Muscle of arm (tissue), 12 donors: ENCODE results near the gene MALRD1. TPM values are rescaled to one million over a fixed set of nuclear protein-coding genes. Genes with fewer than 3 reads are reported as not detected.
"Not testable (repeated sequence)": the region's sequence is repeated elsewhere in the genome, so short reads cannot be mapped to it uniquely, and the experiment has no call there.

Experiments used
- DNase-seq: peaks from one replicate; pipeline ENCODE4 v3.0.0-alpha.2; 2013
- polyA plus RNA-seq, 12 donors: library from polyadenylated mRNA; unstranded; fragments of 120-200 nt; gene quantifications; one replicate each; pipeline ENCODE4 v1.2.1, GENCODE V29; 2013; ENCODE audit not compliant: insufficient read length in 12 of 12

Gene MALRD1
- polyA plus RNA-seq, 12 donors: 0.41 to 46.1 (median 0.87) TPM; not detected in 1

DNA sequence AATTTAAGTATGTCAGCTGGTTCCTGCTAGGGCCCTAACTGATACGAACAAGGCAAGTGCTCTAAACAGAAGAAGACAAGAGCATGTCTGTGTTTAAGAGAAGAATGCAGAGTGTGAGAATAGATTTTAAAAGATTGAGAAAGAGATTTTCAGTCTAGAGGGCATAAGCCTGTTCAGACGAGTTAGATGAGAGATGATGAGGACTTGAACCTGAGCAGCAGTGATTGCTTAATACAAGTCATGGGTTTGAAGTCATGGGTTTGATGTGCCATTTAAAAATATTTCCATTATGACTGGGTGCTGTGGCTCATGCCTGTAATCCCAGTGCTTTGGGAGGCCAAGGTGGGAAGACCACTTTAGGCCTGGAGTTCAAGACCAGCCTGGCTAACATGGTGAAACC lies 658.8 kb downstream of the MALRD1 start:
- no peak for DNase-seq

DNA sequence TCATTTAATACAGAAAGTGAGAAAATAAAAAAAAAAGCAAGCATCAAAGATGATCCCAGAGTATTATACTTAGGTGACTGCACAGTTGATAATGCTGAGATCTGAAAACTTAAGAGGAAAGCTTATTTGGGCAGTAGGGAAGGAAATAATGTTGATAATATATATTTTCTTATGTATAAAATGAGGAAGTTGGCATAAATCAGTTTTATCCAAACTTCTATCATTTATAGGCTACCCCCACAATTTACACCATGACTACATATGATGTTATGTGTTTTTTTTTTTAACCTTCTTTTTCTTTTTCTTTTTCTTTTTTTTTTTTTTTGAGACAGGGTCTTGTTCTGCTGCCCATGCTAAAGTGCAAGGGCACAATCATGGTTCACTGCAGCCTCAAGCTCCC lies 659.4 kb downstream of the MALRD1 start:
- DNase-seq: no peak

DNA sequence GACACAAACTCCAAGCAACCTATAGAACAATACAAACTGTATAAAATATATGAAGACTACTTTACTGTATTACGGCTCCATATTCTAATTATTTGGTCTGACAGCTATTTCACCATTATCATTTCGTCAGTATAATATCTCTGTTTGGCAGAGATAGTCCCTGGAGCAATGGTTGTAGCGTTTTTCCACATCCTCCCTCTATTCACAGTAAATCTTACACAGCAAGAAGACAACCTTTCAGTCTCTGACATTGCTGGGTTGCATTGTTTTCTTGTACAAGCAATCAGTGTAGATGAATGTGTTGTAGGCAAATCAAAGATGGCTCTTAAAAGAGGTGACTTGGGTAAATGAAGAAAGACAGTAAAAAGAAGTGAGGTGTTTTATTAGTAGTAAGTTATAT lies 662.0 kb downstream of the MALRD1 start:
- no peak for DNase-seq

DNA sequence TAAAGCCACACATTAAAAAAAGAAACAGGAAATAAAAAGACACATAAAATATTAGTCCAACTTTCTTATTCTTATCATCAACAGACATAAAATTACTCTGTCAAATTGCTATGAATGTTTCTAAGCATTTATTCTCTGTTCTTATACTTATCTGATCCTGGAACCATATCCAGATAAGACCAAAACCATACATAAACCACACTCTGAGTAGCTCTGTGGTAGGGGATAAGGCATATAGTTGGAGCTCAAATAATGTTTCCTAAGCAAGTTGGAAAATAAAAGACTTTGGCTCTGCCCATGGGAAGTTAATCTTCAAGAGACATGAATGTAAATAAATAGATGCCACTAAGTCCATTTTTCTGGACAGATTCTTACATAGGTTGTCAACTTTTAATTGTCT lies 664.6 kb downstream of the MALRD1 start:
- no peak for DNase-seq

DNA sequence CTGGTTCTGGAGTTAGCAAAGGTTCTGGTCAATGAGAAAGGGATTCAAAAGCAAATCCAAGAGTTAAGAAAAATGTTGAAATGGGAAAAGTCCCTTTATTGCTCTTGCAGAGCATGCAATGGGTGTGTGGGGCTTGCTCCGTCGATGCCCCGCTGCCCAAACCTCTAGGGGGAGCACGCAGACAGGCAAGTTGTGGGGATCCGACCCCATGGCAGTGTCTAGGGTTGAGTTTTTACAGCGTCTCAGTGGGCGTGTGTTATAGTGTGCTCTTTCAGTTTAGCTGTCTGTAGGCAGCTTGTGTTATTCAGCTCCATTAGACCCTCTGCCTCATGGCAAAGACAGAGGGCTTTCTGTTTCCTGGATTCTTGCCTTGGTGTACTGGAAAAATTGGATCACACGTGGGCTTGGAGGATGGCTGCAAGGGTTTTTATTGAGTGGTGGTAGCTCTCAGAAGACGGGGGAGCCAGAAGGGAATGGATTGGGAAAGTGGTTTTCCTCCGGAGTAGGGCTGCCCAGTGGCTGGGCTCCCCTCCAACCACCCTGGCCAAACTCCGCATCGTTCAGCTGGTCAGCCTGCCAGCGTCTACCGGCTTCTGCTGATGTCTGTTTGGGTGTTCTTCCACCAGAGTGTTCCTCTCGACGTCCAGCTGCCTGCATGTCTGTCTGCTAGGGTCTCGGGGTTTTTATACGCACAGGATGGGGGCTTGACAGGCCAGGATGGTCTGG lies 665.4 kb downstream of the MALRD1 start:
- DNase-seq: no peak

DNA sequence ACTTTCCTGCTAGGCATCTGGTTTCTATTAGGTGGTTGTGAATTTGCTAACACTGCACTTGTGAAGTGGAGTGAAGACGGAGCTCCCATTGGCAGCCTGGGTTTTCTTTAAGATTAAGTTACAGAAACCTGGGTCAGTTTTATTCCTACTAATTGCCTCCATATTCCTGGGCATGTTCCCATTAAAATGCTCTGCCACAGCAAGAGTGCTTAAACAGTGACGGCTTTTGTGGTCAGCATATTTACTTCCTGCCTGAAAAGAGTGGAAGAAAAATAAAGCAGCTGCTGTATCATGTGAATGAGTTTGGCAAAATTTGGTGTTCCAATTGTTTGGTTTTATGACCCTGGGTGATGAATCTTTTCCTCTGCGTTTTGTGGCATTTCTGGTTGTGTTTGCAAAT lies 670.7 kb downstream of the MALRD1 start:
- peak; percentile 49 for DNase-seq

DNA sequence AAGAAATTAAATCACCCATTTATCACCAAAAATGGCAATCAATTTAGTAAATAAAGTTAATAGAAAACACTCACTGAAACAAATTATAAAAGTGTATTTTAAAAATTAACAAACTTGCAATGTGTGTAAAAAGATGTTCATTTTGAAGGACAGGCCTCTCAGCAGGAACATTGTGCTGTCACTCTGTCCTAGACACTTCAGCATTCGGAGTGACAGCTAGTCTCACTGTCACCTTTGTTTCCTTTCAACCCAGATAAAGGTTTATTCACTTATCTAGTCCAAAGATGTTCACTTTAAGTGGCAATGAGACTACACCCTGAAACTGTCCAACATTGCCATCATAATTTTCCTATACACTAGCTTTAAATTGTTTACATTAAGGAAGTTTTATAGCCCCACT lies 675.7 kb downstream of the MALRD1 start:
- no peak for DNase-seq

DNA sequence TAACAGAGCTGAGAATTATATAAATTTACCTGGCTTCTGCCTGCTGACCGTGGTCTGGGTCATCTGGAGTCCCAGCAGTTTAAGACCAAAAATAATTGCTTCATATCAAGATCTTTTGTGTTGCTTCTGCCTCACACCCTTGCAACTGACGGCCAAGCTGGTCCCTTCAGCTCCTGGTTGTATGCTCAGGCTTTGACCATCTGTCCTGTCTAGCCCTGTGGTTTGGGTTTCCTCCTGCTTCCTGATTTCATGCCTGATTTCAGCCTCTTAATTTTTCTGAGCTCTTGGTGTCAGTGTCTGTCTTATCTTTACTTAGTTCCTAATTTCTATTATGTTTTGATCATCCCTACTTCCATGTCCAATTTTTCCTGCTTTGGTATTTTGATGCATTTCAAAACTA lies 679.8 kb downstream of the MALRD1 start:
- DNase-seq: no peak

DNA sequence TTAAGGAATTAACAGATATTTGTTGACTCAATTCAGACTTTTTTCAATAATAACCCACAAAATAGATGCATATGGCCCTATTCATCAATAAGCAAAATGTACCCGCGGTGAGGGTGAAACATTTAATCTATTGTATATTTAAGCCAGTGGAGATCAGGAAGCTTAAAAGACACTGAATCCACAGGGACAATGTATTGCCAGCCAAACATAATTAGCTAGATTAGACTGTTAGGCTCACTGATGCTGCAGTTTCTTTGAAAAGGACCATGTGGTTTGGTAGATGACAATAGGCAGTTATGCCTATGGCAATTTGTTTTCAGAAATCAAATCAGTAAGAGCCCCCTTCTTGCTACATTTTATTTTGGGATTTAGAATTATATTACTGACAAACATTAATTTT lies 680.4 kb downstream of the MALRD1 start:
- no peak for DNase-seq

DNA sequence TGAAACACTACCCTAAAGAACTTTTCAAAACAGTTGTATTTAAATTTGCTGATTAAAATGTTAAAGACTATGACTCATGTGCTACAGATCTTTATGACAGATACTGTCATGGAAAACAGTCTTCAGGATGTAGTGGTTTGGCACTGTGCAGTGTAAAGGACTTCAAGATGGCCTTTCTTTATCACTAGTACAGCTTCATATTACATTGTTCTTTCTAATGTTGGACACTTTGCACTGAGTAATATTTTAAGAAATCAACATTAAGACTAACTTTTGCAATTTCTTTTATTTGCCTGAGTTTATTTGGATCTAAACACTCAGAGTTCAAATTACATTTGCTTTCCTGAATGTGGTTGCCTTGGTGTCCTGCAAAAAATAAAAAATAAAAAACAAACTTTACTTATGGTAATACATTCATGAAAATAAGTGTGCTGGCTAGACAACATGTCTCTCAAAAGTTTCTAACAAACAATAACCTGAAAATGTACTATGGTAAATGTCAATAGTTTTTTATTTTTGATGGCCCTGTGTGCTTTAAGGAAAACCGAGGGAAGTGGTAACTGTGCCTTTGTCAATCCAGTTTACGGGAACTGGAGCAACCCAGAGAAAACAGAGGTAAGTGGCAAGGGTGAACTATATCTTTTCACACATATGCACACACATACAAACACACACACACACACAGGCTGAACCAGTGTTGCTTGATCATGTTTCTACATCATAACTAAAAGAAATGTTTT lies 681.7 kb downstream of the MALRD1 start:
- peak; percentile 43 for DNase-seq

DNA sequence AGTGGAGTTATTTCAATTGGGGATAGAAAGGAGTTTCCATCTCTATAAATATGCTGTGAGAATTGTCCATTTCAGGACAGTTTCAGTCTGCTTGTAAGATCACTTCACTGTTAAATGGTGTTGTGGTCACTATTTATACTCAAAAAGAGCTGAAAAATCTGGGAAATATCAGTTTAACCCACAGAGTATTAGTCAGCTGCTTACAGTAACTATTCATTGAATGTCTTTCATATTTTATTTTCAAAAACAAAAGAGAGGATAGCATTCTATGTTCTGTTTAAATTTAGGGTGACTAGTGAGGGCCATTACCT lies 682.3 kb downstream of the MALRD1 start:
- no peak for DNase-seq

DNA sequence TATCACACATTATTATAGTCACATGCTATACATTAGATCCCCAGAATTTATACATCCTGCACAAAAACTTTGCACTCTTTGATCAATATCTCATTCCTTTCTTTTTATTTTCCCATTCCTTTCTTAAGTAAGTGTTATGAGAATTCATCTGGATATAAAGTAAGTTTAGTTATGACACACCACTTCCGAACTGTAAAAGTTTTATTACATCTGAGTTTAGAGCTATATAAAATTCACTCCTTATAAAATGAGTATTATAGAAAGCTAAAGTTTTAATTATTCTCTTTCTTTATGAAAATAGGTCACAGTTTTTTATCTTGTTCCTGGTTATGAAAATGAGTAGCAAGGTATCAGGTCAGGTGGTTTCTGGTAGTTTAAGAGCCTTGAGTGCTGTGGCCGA lies 683.0 kb downstream of the MALRD1 start:
- no peak for DNase-seq

DNA sequence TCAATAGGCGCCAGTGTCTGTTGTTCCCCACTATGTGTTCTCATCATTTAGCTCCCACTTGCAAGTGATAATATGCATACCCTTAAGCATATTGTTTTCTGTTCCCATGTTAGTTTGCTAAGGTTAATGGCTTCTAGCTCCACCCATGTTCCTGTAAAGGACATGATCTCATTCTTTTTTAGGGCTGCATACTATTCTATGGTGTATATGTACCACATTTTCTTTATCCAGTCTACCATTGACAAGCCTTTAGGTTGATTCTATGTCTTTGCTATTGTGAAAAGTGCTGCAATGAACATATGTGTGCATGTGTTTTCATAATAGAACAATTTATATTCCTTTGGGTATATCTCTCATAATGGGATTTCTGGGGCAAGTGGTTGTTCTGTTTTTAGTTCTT lies 689.8 kb downstream of the MALRD1 start:
- DNase-seq: no peak

DNA sequence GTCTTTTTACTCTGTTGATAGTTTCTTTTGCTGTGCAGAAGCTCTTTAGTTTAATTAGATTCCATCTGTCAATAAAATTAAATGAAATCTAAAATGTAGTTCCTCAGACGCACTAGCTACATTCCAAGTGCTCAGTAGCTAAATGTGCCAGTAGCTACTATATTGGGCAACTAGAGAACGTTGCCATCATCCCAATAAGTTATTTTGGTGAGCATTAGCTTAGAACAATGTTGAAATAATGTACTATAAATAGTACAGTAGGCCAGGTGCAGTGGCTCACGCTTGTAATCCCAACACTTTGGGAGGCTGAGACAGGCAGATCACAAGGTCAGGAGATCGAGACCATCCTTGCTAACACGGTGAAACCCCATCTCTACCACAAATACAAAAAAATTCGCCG lies 690.6 kb downstream of the MALRD1 start:
- DNase-seq: not testable (repeated sequence)

DNA sequence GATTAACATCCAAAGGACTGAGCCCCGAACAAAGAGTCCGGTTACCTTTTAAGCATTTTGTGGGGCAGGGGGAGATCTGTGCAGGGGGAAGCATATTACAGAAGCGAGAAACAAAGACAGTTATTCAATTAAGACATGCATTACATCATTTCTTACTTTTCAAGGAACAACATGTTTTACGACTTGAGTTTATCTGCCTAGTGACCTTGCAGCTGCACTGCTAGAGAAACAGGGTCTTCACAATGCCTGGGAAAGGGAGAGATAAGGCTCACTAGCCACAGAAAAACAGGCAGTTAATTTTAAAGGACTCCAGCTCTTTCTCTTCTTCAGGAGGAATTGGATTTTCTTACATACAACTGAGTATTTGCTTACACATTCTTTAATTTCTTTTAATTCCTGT lies 693.5 kb downstream of the MALRD1 start:
- not testable (repeated sequence) for DNase-seq

DNA sequence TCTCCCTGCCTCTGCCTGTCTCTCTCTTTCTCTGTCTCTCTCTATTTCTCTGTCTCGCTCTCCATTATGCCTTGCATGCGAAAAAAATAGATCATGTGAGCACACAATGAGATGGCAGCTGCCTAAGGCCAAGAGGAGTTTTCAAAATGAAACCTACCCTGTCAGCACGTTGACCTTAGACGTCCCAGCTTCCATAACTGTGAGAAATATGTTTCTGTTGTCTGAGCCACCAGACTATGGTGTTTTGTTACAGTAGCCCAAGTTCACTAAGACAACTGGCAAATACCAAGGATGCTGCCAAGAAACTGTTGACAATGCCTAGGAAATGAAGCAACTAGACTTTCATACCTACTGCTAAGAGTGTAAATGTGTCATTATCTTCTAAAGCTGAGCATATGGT lies 697.1 kb downstream of the MALRD1 start:
- DNase-seq: no peak

DNA sequence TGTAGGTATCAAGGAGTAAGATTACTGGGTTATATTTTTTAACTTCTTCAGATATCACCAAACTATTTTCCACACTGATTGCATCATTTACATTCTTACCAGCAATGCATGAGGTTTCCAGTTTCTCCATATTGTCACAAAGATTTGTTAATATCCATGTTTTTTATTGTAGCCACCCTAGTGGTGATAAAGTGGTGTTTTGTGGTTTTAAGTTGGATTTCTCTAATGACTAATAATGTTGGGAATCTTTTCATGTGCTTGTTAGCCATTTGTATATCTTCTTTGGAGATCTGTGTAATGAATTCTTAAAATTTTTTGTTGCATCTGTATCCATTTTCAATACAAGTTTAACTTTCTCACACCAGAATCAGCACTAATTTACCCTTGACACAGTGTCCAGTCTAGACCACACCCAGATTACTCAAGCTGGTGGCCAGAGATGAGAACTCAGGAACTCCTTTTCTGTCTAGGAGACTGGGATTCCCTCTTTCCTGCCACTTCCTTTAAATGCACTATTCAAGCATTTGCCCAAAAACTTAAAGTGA lies 700.7 kb downstream of the MALRD1 start:
- DNase-seq: no peak

DNA sequence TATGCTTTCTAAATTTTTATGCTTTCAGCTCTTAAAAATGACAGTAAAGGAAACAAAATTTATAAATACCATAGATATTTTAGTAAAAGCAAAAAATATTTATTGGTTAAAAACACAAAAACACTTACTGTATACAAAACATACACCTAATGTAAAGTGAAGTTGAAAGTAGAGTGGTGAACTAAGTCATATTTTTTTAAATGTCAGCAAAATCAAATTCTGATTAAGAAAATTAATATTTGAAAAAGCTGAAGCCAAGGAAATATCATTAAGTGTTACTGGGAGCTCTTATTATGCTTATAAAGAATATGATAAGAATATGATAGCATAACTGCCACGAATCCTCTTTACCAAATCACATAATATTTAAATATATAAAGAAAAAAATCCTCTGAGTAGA lies 702.4 kb downstream of the MALRD1 start:
- DNase-seq: no peak

DNA sequence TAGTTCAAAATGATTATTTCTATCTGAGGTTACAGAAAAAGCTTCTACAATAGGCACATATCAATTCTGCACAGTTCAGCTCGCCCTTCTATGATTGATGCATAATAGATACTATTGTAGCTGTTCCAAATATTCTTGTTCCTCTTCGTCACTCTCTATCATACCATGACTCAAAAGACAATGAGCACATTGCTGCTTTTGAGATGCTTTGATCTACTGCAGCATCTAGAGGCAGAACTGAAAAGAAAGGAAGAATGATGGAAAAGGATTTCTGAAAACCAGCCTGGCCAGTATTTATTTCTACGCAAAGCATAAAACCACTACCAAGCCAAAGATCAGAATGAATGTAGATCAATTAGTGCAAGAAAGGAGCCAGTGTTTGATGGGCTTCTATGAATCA lies 708.3 kb downstream of the MALRD1 start:
- no peak for DNase-seq

DNA sequence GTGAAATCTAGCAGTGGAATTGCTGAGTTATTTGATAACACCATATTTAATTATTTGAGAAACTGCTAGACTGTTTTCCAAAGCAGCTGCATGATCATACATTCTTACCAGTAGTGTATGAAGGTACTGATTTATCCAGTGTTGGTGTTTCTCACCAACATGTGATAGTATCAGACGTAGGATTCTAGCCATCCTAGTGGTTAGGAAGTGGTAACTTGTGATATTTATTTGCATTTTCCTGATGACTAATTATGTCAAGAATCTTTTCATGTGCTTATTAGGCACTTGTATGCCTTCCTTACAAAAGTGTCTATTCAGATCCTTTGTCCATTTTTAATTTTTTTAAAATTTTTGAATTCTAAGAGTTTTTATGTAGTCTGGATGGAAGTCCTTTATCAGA lies 713.4 kb downstream of the MALRD1 start:
- DNase-seq: no peak

DNA sequence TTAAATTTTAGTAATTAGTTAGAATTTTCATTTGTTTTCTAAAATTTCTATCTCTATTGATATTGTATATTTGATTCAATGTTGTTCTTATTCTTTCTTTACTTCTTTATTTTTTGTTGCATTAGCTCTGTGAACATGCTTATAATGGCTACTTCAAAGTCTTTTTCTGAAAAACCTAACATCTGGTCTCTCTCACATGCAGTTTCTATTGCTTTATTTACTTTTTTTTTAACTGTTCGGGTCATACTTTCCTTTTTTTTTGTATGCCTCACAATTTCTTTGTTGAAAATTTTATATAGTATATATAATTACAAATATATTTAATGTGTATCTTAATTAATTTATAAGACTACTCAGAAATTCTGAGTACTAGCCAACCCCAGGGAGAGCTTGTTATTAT lies 715.5 kb downstream of the MALRD1 start:
- DNase-seq: no peak

DNA sequence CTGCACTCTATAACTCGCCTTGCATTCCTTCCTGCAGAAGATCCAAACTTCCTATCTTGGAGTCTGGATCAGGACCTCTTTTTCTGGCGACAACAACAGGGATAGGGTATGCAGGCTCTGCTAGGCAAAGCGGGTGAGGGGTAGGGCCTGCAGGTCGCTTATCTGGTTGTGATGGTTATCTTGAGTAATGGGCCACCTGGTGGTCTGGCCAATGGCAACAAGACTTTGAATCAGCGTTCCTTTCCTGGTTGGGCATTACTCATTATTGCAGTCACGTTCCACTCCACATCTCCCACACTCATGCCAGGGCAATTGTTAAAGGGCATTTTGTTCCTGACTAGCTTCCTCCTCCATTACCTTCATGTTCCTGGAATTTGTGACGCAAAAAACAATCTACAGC lies 719.3 kb downstream of the MALRD1 start:
- no peak for DNase-seq

DNA sequence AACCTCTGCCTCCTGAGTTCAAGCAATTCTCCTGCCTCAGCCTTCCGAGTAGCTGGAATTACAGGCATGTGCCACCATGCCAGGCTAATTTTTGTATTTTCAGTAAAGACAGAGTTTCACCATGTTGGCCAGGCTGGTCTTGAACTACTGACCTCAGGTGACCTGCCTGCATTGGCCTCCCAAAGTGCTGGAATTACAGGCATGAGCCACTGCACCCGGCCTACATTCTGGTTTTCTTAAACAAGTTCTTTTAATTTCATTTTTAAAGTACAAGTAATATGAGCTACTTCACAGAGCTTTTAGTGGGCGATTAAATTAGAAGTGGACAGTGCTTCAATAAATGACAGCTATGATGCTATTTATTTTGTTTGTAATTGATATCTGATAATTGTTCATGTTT lies 721.2 kb downstream of the MALRD1 start:
- DNase-seq: not testable (repeated sequence)

DNA sequence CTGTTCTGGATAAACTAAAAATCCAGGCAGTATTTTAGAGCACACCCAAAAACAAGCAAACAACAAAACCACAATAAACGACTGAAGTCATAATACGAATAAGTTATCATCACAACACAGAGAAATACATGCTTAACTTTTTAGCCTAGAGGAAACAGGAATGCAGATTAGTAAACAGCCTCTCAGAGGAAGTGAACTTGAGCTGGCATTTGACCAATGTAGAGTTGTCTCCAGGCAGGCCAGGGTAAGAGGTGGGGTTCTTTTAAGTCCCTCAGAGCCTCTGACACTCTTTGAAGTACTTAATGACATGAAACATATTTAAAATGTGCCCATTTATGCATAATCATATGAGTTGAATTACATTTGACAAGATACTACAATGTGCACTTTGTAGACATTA lies 724.4 kb downstream of the MALRD1 start:
- no peak for DNase-seq
